Right lobe of liver (tissue), 6 donors: ENCODE results near the gene PGM2L1. TPM values are rescaled to one million over a fixed set of nuclear protein-coding genes. Genes with fewer than 3 reads are reported as not detected.

Experiments
- ATAC-seq, 4 donors: fragments of 200-7000 bp; cut with Tn5 transposase; one replicate each; pipeline ENCODE4 v1.9.1; 2020; ENCODE audit warnings: mild to moderate bottlenecking in 4 of 4, moderate library complexity in 4 of 4
- DNase-seq, 3 donors: peaks; one replicate each; pipeline ENCODE4 v3.0.0-alpha.2; 2020
- H3K27ac ChIP-seq, 3 donors: fragments of 200-600 bp; one replicate each; pipeline ENCODE4 v1.8.0; 2022
- H3K27me3 ChIP-seq, 2 donors: fragments of 200-600 bp; one replicate each; pipeline ENCODE4 v1.8.0; 2022
- H3K36me3 ChIP-seq, 4 donors: fragments of 200-600 bp; sonication (generic) in 1 of 4; one replicate each; pipeline versions ENCODE4 v1.5.1 to v1.8.0; 2017 to 2022; ENCODE audit warnings: control low read depth in 1 of 4
- H3K4me1 ChIP-seq, 4 donors: fragments of 200-600 bp; sonication (generic) in 1 of 4; one replicate each; pipeline versions ENCODE4 v1.5.1 to v1.8.0; 2017 to 2022; ENCODE audit warnings: control low read depth in 1 of 4
- H3K4me3 ChIP-seq, 3 donors: fragments of 200-600 bp; one replicate each; pipeline ENCODE4 v1.8.0; 2022
- H3K9me3 ChIP-seq, 4 donors: fragments of 200-600 bp; sonication (generic) in 1 of 4; one replicate each; pipeline versions ENCODE4 v1.5.1 to v1.8.0; 2017 to 2022; ENCODE audit warnings: control low read depth in 1 of 4
- POLR2A ChIP-seq: fragments of 450-650 bp; IDR thresholded peaks from one replicate; pipeline ENCODE4 v1.6.1; 2017; ENCODE audit warnings: antibody characterized with exemption, mild to moderate bottlenecking
- WGBS: methylation state at CpG from one replicate; pipeline ENCODE4 v1.1.6; 2018; ENCODE audit warnings: low coverage, low lambda C conversion rate; ENCODE audit not compliant: insufficient coverage; ENCODE audit errors: missing lambda C conversion rate; 5-methylcytosine and 5-hydroxymethylcytosine counted together
- intact Hi-C, 2 donors: fragments of 100-400 bp; cut with DNase I; formaldehyde crosslinking; loops; one replicate each; pipeline versions ENCODE4 v1.11.2 to v1.14.1; 2022
- total RNA-seq, 6 experiments: library from RNA; depleted of rRNA in 2 of 6; stranded (reverse); fragments of >200 nt in 2 of 6; fragmentation: NEBNext Ultra II Directional in 3 of 6; extraction: Animal tissue kit (Norgen Biotek cat#: 25700) in 3 of 6; gene quantifications; one replicate each; pipeline versions ENCODE4 v1.1.0 to v1.2.4, GENCODE V29; 2016 to 2023
- TF ChIP-seq, protein P1 (sequence below), 4 donors: fragments of 200-600 bp in 3 of 4; fragments of 450-650 bp in 1 of 4; IDR thresholded peaks; one replicate each; pipeline versions ENCODE4 v1.5.1 to v1.8.0; 2016 to 2022; ENCODE audit warnings: antibody characterized with exemption in 4 of 4, mild to moderate bottlenecking in 2 of 4
- donor health status: DM: no; HTN: yes; CAD: no.
- donor health status: DM: no; HTN: no; CAD: no.
- donor health status: DM: no; HTN: no; CAD: no.
- donor health status: DM: no; HTN: yes; CAD: no.
- donor health status: DM: no; HTN: yes; CAD: no.

PGM2L1 gene
- total RNA-seq, 6 experiments from 2014 or later, result 0.92 to 2.0 (median 1.2) TPM

DNA sequence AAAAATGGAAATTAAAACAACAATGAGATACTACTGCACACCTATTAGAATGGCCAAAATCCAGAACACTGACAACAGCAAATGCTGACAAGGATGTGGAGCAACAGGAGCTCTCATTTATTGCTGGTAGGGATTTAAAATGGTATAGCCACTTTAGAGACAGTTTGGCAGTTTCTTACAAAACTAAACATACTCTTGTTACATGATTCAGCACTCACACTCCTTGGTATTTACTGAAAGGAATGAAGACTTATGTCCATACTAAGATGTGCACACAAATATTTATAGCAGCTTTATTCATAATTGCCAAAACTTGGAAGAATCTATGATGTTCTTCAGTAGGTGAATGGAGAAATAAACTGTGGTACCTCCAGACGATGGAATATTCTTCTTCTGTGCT, 40.8 kb downstream of the PGM2L1 start:
- Histone ChIP-seq H3K36me3 (no peaks in the 10 kb centered on the region), H3K27ac (no peak overlapping the region), H3K4me1 (no peaks in the 10 kb centered on the region), H3K4me3 (no peak overlapping the region), H3K27me3 (no peaks in the 10 kb centered on the region), H3K9me3 (no peaks in the 10 kb centered on the region)
- TF ChIP-seq, protein P1, sequence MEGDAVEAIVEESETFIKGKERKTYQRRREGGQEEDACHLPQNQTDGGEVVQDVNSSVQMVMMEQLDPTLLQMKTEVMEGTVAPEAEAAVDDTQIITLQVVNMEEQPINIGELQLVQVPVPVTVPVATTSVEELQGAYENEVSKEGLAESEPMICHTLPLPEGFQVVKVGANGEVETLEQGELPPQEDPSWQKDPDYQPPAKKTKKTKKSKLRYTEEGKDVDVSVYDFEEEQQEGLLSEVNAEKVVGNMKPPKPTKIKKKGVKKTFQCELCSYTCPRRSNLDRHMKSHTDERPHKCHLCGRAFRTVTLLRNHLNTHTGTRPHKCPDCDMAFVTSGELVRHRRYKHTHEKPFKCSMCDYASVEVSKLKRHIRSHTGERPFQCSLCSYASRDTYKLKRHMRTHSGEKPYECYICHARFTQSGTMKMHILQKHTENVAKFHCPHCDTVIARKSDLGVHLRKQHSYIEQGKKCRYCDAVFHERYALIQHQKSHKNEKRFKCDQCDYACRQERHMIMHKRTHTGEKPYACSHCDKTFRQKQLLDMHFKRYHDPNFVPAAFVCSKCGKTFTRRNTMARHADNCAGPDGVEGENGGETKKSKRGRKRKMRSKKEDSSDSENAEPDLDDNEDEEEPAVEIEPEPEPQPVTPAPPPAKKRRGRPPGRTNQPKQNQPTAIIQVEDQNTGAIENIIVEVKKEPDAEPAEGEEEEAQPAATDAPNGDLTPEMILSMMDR (IDR thresholded peaks at IDR 0.05), result no peak
- TF ChIP-seq POLR2A, result no peak
- intact Hi-C loops, result no loop called here
- no peak for ATAC-seq
- 79% methylated on average over 1 of the region's 1 CpG for WGBS
- DNase-seq, result no peak

DNA sequence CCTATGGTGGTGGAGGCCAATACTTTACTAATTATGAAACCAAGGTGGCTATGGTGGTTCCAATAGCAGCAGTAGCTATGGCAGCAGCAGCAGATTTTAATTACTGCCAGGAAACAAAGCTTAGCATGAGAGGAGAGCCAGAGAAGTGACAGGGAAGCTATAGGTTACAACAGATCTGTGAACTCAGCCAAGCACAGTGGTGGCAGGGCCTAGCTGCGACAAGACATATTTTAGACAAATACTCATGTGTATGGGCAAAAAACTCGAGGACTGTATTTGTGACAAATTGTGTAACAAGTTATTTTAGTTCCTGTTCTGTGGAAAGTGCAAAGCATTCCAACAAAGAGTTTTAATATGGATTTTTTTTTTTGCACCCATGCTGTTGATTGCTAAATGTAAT, 42.6 kb downstream of the PGM2L1 start:
- no peaks in the 10 kb centered on the region for H3K27me3 ChIP-seq
- intact Hi-C loops, result no loop called here
- ATAC-seq, result no peak
- DNase-seq, result no peak
- H3K36me3 ChIP-seq, result no peaks in the 10 kb centered on the region
- TF ChIP-seq POLR2A, result no peak
- TF ChIP-seq, protein P1 (IDR thresholded peaks at IDR 0.05), result no peak
- H3K4me3 ChIP-seq, result no peak overlapping the region
- no peaks in the 10 kb centered on the region for H3K4me1 ChIP-seq
- no peaks in the 10 kb centered on the region for H3K9me3 ChIP-seq
- WGBS, result 72% methylated on average over 2 of the region's 2 CpGs
- no peak overlapping the region for H3K27ac ChIP-seq

- DNase-seq, result no peak
- Histone ChIP-seq H3K9me3 (no peaks in the 10 kb centered on the region), H3K27me3 (no peaks in the 10 kb centered on the region), H3K4me3 (no peak overlapping the region), H3K27ac (no peak overlapping the region), H3K36me3 (no peaks in the 10 kb centered on the region), H3K4me1 (no peaks in the 10 kb centered on the region)
- intact Hi-C loops, result no loop called here
- TF ChIP-seq, protein P1 (IDR thresholded peaks at IDR 0.05), result no peak
- no peak for TF ChIP-seq POLR2A
- no peak for ATAC-seq
- 58% methylated on average over 3 of the region's 3 CpGs for WGBS
These were observed 44.2 kb downstream of the PGM2L1 start for GRCh38 chr11:74354036-74354435.

- DNase-seq (no peak), ATAC-seq (peak in 2 of 4 donors; percentile 31 to 49)
- Histone ChIP-seq H3K4me3 (no peak overlapping the region), H3K27me3 (no peaks in the 10 kb centered on the region), H3K9me3 (no peaks in the 10 kb centered on the region), H3K4me1 (no peaks in the 10 kb centered on the region), H3K36me3 (no peaks in the 10 kb centered on the region), H3K27ac (no peak overlapping the region)
- 23% methylated on average over 2 of the region's 2 CpGs for WGBS
- TF ChIP-seq POLR2A, result no peak
- TF ChIP-seq, protein P1 (IDR thresholded peaks at IDR 0.05), result no peak
- intact Hi-C loops, result no loop called here
These were observed 50.9 kb downstream of the PGM2L1 start for GRCh38 chr11:74347381-74347780.

DNA sequence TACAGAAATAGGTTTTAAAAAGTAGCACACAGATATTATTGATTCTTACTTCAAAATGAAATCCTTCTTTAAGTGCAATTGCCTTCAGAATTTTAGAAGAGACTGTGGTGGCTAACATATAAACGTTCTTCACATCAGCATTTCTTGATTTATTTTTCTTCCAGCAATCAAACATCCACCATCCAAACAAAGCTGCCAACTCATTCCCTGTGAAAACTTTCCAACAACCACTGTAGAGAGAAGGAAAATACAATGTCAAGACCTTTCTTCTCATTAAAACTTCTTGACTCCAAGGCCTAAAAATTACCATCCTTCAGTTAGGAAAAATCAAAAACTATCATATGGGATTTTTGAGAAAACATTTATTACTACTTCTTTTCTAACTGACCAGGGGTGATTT, 52.8 kb downstream of the PGM2L1 start:
- Histone ChIP-seq H3K4me1 (no peaks in the 10 kb centered on the region), H3K27ac (no peak overlapping the region), H3K27me3 (no peaks in the 10 kb centered on the region), H3K9me3 (no peaks in the 10 kb centered on the region), H3K36me3 (no peaks in the 10 kb centered on the region), H3K4me3 (no peak overlapping the region)
- DNase-seq (no peak), ATAC-seq (no peak)
- WGBS, result 33% methylated on average over 1 of the region's 1 CpG
- no peak for TF ChIP-seq POLR2A
- TF ChIP-seq, protein P1 (IDR thresholded peaks at IDR 0.05), result no peak
- intact Hi-C loops, result no loop called here
